ENCODE measurements around the gene KCNK15. TPM values are rescaled to one million over a fixed set of nuclear protein-coding genes. Genes with fewer than 3 reads are reported as not detected.

The KCNK15 gene
- total and polyA plus RNA-seq, 8 donors, result 0.09 to 3.1 (median 1.8) TPM; not detected in 5

DNA sequence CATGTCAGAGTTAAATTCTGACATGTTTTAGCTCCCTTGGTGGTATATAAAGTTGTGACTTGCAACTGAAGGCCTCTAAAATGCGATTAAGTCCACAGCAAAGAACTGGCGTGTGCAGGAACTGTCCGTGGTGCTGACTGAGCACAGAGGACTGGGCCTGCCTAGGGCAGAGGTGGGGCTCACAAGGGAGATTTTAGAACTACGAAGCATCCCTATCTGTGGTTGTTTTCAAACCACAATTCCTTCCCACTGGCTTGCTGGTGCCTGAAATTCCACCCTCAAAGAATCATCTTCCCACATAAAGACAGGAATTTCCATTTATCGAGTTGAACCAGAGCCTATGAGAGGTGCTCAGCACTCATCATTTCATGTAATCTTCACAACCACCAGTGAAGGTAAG, 34.6 kb downstream of the KCNK15 start:
- Histone ChIP-seq H3K4me3 (no peak overlapping the region), H3K27me3 (peaks cover 0 to 4% of the 10 kb centered on the region in 2 donors), H3K4me1 (no peaks in the 10 kb centered on the region), H3K27ac (no peak overlapping the region), H3K36me3 (no peaks in the 10 kb centered on the region), H3K9me3 (no peaks in the 10 kb centered on the region)
- intact Hi-C loops (cut with DNase I), result no loop called here
- ATAC-seq, result peak; percentile 77
- DNase-seq, result peak in 2 of 4 donors; percentile 54 to 76
- TF ChIP-seq CTCF (IDR thresholded peaks at IDR 0.05), result no peak

GRCh38 chr20:44781118-44781517, 35.5 kb downstream of the KCNK15 start:
- intact Hi-C loops (cut with DNase I), result no loop called here
- no peaks in the 10 kb centered on the region for H3K4me1 ChIP-seq
- DNase-seq (no peak), ATAC-seq (no peak)
- TF ChIP-seq CTCF (IDR thresholded peaks at IDR 0.05), result no peak
- no peaks in the 10 kb centered on the region for H3K36me3 ChIP-seq
- peaks cover 0 to 4% of the 10 kb centered on the region in 2 donors for H3K27me3 ChIP-seq
- no peak overlapping the region for H3K4me3 ChIP-seq
- no peaks in the 10 kb centered on the region for H3K9me3 ChIP-seq
- H3K27ac ChIP-seq, result no peak overlapping the region

GRCh38 chr20:44781791-44782190, 36.1 kb downstream of the KCNK15 start:
- Histone ChIP-seq H3K9me3 (no peaks in the 10 kb centered on the region), H3K4me3 (no peak overlapping the region), H3K36me3 (no peaks in the 10 kb centered on the region), H3K27me3 (peaks cover 0 to 4% of the 10 kb centered on the region in 2 donors), H3K4me1 (no peaks in the 10 kb centered on the region), H3K27ac (no peak overlapping the region)
- DNase-seq, result no peak
- ATAC-seq, result no peak
- TF ChIP-seq CTCF (IDR thresholded peaks at IDR 0.05), result no peak
- intact Hi-C loops (cut with DNase I), result no loop called here

DNA sequence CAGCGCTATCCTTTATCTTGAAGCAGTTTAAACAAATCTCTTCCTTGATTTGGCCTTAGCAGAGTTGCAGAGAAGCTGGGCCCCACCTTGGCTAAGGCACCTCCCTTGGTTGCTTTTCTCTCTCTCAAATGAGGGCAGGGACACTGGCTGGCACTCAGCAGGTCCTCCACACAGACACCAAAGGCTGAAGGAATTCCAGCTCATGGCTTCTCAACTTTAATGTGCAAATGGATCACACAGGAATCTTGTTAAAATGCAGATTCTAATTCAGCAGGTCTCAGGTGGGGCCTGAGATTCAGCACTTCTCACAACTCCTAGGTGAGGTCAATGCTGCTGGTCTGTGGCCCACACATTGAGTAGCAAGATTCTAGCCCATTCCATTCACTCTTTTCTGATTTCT, 39.0 kb downstream of the KCNK15 start:
- no peaks in the 10 kb centered on the region for H3K4me1 ChIP-seq
- intact Hi-C loops (cut with DNase I), result no loop called here
- H3K9me3 ChIP-seq, result no peaks in the 10 kb centered on the region
- H3K27ac ChIP-seq, result no peak overlapping the region
- no peaks in the 10 kb centered on the region for H3K36me3 ChIP-seq
- ATAC-seq (no peak), DNase-seq (no peak)
- H3K27me3 ChIP-seq, result peaks cover 0 to 9% of the 10 kb centered on the region in 2 donors
- TF ChIP-seq CTCF (IDR thresholded peaks at IDR 0.05), result no peak
- H3K4me3 ChIP-seq, result no peak overlapping the region

DNA sequence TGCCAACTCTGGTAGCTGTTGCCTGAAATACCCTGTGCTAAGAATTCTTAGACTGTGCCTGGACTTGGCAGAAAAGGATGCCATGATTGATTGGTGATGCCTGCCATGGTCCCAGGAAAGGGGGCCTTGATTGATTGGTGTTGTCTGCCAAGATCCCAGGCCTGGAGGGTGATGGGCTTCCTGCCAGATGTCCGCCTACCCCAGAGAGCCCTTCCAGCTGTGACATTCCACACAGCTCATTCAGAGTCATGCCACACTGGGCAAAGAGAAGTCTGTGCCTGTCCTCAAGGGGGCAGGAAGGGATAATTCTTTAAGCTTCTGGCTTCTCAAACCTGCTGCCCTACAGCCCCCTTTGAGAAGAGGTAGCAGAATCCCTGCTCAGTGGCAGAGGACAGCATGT, 40.1 kb downstream of the KCNK15 start:
- no peak for TF ChIP-seq CTCF (IDR thresholded peaks at IDR 0.05)
- intact Hi-C loops (cut with DNase I), result no loop called here
- no peak for ATAC-seq

More for the DNA sequence above, 40.1 kb downstream of the KCNK15 start:
- Histone ChIP-seq H3K9me3 (no peaks in the 10 kb centered on the region), H3K36me3 (no peaks in the 10 kb centered on the region), H3K27ac (no peak overlapping the region), H3K4me3 (no peak overlapping the region), H3K4me1 (no peaks in the 10 kb centered on the region), H3K27me3 (peaks cover 0 to 13% of the 10 kb centered on the region in 2 donors)
- DNase-seq, result no peak

All from left lung (tissue), 10 donors.